ENCODE data around the gene RAET1E.

DNA sequence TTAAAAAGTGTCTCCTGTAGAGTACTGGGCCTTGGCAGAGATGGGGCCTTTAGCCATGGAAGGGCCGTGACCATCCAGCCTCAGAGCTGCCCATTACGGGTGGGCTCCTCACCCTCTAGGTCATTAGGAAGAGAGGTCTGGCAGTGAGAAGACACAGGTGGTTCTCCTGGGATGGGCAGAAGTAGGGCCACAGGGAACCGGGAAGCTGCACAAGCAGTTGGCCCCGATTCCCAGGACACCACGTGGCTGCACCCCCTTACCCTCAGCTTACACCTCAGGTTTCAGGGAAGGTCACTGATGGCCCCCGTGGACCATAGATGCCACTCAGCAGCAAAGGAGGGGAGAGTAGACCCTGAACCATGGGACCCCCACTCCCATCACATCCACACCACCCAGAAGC lies 23.4 kb upstream of the RAET1E start:
- TF ChIP-seq NANOG (IDR thresholded peaks at IDR 0.05; ENCODE audit: borderline replicate concordance) (no peak), POLR2AphosphoS5 (IDR thresholded peaks at IDR 0.05; ENCODE audit: low read depth) (no peak), EZH2 (IDR thresholded peaks at IDR 0.05; ENCODE audit: low read depth, unreplicated experiment) (no peak), JUNB (IDR thresholded peaks at IDR 0.05; ENCODE audit: unreplicated experiment) (no peak)
- TF ChIP-seq, protein P1, sequence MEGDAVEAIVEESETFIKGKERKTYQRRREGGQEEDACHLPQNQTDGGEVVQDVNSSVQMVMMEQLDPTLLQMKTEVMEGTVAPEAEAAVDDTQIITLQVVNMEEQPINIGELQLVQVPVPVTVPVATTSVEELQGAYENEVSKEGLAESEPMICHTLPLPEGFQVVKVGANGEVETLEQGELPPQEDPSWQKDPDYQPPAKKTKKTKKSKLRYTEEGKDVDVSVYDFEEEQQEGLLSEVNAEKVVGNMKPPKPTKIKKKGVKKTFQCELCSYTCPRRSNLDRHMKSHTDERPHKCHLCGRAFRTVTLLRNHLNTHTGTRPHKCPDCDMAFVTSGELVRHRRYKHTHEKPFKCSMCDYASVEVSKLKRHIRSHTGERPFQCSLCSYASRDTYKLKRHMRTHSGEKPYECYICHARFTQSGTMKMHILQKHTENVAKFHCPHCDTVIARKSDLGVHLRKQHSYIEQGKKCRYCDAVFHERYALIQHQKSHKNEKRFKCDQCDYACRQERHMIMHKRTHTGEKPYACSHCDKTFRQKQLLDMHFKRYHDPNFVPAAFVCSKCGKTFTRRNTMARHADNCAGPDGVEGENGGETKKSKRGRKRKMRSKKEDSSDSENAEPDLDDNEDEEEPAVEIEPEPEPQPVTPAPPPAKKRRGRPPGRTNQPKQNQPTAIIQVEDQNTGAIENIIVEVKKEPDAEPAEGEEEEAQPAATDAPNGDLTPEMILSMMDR (conservative IDR thresholded peaks at IDR 0.05; ENCODE audit: low read depth in 2 of 2), result no peak
- TF ChIP-seq, protein P2, sequence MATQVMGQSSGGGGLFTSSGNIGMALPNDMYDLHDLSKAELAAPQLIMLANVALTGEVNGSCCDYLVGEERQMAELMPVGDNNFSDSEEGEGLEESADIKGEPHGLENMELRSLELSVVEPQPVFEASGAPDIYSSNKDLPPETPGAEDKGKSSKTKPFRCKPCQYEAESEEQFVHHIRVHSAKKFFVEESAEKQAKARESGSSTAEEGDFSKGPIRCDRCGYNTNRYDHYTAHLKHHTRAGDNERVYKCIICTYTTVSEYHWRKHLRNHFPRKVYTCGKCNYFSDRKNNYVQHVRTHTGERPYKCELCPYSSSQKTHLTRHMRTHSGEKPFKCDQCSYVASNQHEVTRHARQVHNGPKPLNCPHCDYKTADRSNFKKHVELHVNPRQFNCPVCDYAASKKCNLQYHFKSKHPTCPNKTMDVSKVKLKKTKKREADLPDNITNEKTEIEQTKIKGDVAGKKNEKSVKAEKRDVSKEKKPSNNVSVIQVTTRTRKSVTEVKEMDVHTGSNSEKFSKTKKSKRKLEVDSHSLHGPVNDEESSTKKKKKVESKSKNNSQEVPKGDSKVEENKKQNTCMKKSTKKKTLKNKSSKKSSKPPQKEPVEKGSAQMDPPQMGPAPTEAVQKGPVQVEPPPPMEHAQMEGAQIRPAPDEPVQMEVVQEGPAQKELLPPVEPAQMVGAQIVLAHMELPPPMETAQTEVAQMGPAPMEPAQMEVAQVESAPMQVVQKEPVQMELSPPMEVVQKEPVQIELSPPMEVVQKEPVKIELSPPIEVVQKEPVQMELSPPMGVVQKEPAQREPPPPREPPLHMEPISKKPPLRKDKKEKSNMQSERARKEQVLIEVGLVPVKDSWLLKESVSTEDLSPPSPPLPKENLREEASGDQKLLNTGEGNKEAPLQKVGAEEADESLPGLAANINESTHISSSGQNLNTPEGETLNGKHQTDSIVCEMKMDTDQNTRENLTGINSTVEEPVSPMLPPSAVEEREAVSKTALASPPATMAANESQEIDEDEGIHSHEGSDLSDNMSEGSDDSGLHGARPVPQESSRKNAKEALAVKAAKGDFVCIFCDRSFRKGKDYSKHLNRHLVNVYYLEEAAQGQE (IDR thresholded peaks at IDR 0.05; ENCODE audit: unreplicated experiment), result no peak
